Testis (tissue), 3 donors: Measurements from ENCODE around the gene DNM3. TPM values are rescaled to one million over a fixed set of nuclear protein-coding genes. Genes with fewer than 3 reads are reported as not detected.

Experiments used
- DNase-seq: peaks from one replicate; pipeline ENCODE4 v3.0.0-alpha.2; 2019
- H3K27ac ChIP-seq, 2 donors: fragments of 200-600 bp; sonication (generic); one replicate each; pipeline ENCODE4 v1.5.1; 2019
- H3K27me3 ChIP-seq: fragments of 200-600 bp; sonication (generic); one replicate; pipeline ENCODE4 v1.5.1; 2019
- H3K36me3 ChIP-seq: fragments of 200-600 bp; sonication (generic); one replicate; pipeline ENCODE4 v1.5.1; 2017; ENCODE audit warnings: low read depth; ENCODE audit errors: missing control alignments
- H3K4me1 ChIP-seq: fragments of 200-600 bp; sonication (generic); one replicate; pipeline ENCODE4 v1.5.1; 2019
- H3K4me3 ChIP-seq, 2 donors: fragments of 200-600 bp; sonication (generic); one replicate each; pipeline ENCODE4 v1.5.1; 2017 to 2019
- H3K9me3 ChIP-seq: fragments of 200-600 bp; sonication (generic); one replicate; pipeline ENCODE4 v1.5.1; 2017
- CTCF ChIP-seq, 3 experiments: fragments of 450-650 bp in 2 of 3; fragments of 200-600 bp in 1 of 3; sonication (generic) in 1 of 3; IDR thresholded peaks; one replicate each; pipeline ENCODE4 v1.5.1; 2016 to 2019; ENCODE audit warnings: antibody characterized with exemption in 3 of 3, mild to moderate bottlenecking in 2 of 3, moderate library complexity in 1 of 3
- POLR2A ChIP-seq: fragments of 450-650 bp; IDR thresholded peaks from one replicate; pipeline ENCODE4 v1.6.1; 2017; ENCODE audit warnings: antibody characterized with exemption, mild to moderate bottlenecking, moderate library complexity
- WGBS, 2 donors: methylation state at CpG; one replicate each; pipeline ENCODE4 v1.1.5; 2018; 5-methylcytosine and 5-hydroxymethylcytosine counted together
- intact Hi-C: fragments of 100-400 bp; cut with DNase I; formaldehyde crosslinking; loops from one replicate; pipeline ENCODE4 v1.15.1; 2023; ENCODE audit warnings: low total_unique reads
- polyA plus RNA-seq: library from polyadenylated mRNA; stranded (reverse); fragments of 350-450 nt; fragmentation: Illumina TruSeq; extraction: RNeasy Lipid Tissue Mini Kit (QIAGEN cat#74804); gene quantifications from one replicate; pipeline ENCODE4 v1.2.3, GENCODE V29; 2014; ENCODE audit warnings: low read depth, low replicate concordance; ENCODE audit not compliant: insufficient read depth
- total RNA-seq, 2 donors: library from RNA; depleted of rRNA; stranded (reverse); fragments of >200 nt; gene quantifications; one replicate each; pipeline ENCODE4 v1.2.3, GENCODE V29; 2016

DNM3 gene
- total and polyA plus RNA-seq, 3 donors from 2014 or later, result 4.9 to 10.2 (median 8.4) TPM

GRCh38 chr1:171803461-171804022, 37.8 kb upstream of the DNM3 start:
- H3K4me1 ChIP-seq, result peaks cover 19% of the 10 kb centered on the region
- H3K27me3 ChIP-seq, result no peaks in the 10 kb centered on the region
- no peaks in the 10 kb centered on the region for H3K36me3 ChIP-seq
- no peak for TF ChIP-seq POLR2A
- no peak for TF ChIP-seq CTCF (IDR thresholded peaks at IDR 0.05)
- H3K4me3 ChIP-seq, result no peak overlapping the region
- H3K9me3 ChIP-seq, result no peaks in the 10 kb centered on the region
- intact Hi-C loops, result loop anchor here (5.0 kb wide), 1 partner anchor 179 kb away; no protein-coding TSS in a partner anchor
- DNase-seq, result no peak
- WGBS, 2 donors, result 94 to 95% methylated on average over 16 to 17 of the region's 17 CpGs
- H3K27ac ChIP-seq, result no peak overlapping the region

- WGBS, 2 donors, result 71 to 76% methylated on average over 9 of the region's 9 CpGs
- no peaks in the 10 kb centered on the region for H3K27me3 ChIP-seq
- H3K4me1 ChIP-seq, result peaks cover 8% of the 10 kb centered on the region
- H3K36me3 ChIP-seq, result no peaks in the 10 kb centered on the region
- no peaks in the 10 kb centered on the region for H3K9me3 ChIP-seq
- TF ChIP-seq POLR2A (no peak), CTCF (IDR thresholded peaks at IDR 0.05) (no peak)
- intact Hi-C loops, result no loop called here
- no peak overlapping the region for H3K27ac ChIP-seq
- DNase-seq, result no peak
- H3K4me3 ChIP-seq, result no peak overlapping the region
These were observed 35.7 kb upstream of the DNM3 start for GRCh38 chr1:171805395-171806115.

- Histone ChIP-seq H3K9me3 (no peaks in the 10 kb centered on the region), H3K36me3 (no peaks in the 10 kb centered on the region), H3K27me3 (no peaks in the 10 kb centered on the region), H3K27ac (no peak overlapping the region), H3K4me3 (no peak overlapping the region), H3K4me1 (no peaks in the 10 kb centered on the region)
- DNase-seq, result no peak
- intact Hi-C loops, result no loop called here
- WGBS, 2 donors, result 90 to 91% methylated on average over 4 of the region's 4 CpGs
- TF ChIP-seq CTCF (IDR thresholded peaks at IDR 0.05) (no peak), POLR2A (no peak)
These were observed 33.7 kb upstream of the DNM3 start for GRCh38 chr1:171807556-171807955.

GRCh38 chr1:171809834-171810233, 31.5 kb upstream of the DNM3 start:
- no peak for DNase-seq
- no peak for TF ChIP-seq CTCF (IDR thresholded peaks at IDR 0.05)
- no peak for TF ChIP-seq POLR2A
- 92% methylated on average over 2 of the region's 2 CpGs for WGBS, 2 donors
- Histone ChIP-seq H3K27me3 (no peaks in the 10 kb centered on the region), H3K36me3 (no peaks in the 10 kb centered on the region), H3K4me3 (no peak overlapping the region), H3K27ac (no peak overlapping the region), H3K9me3 (no peaks in the 10 kb centered on the region), H3K4me1 (no peaks in the 10 kb centered on the region)
- intact Hi-C loops, result no loop called here

- no peaks in the 10 kb centered on the region for H3K9me3 ChIP-seq
- H3K4me1 ChIP-seq, result no peaks in the 10 kb centered on the region
- no peaks in the 10 kb centered on the region for H3K27me3 ChIP-seq
- no peak overlapping the region for H3K4me3 ChIP-seq
- no peaks in the 10 kb centered on the region for H3K36me3 ChIP-seq
- H3K27ac ChIP-seq, result no peak overlapping the region
- TF ChIP-seq POLR2A (no peak), CTCF (IDR thresholded peaks at IDR 0.05) (no peak)
- no peak for DNase-seq
- intact Hi-C loops, result no loop called here
These were observed 29.6 kb upstream of the DNM3 start for GRCh38 chr1:171811672-171812071.
